GM12878 (cell line): Measurements from ENCODE around the gene PPFIA4. TPM values are rescaled to one million over a fixed set of nuclear protein-coding genes. Genes with fewer than 3 reads are reported as not detected.
"Not testable (repeated sequence)": the region's sequence is repeated elsewhere in the genome, so short reads cannot be mapped to it uniquely, and the experiment has no call there.

Experiments
- ATAC-seq: fragments of 200-7000 bp; cut with Tn5 transposase; 3 replicates; pipeline ENCODE4 v1.9.1; 2020; ENCODE audit warnings: mild to moderate bottlenecking, moderate library complexity
- BruUV-seq: library from RNA; stranded (reverse); fragments of 400-500 nt; replicated peaks from 2 replicates; lab custom pipeline; 2021; lab: Mats Ljungman, UMichigan
- CTCF ChIA-PET: fragments of 300-600 bp; sonication (Branson Sonifier 250); formaldehyde crosslinking; extraction: SDS; loops from one replicate; lab custom pipeline; 2021; ENCODE audit warnings: inconsistent platforms; lab: Yijun Ruan, JAX
- POLR2A ChIA-PET: fragments of 350-600 bp; formaldehyde crosslinking; extraction: SDS; loops from one replicate; lab custom pipeline; 2021; ENCODE audit warnings: inconsistent platforms; lab: Charles Lee
- RAD21 ChIA-PET: fragments of 300-600 bp; sonication (Branson Sonifier 250); formaldehyde crosslinking; loops from one replicate; lab custom pipeline; 2023; ENCODE audit warnings: antibody characterized with exemption; ENCODE audit not compliant: unreplicated experiment; lab: Charles Lee
- SMC1A ChIA-PET: fragments of 300-600 bp; sonication (Branson Sonifier 250); formaldehyde crosslinking; loops from one replicate; lab custom pipeline; 2023; ENCODE audit not compliant: unreplicated experiment, uncharacterized antibody; lab: Charles Lee
- DNase-seq: peaks from one replicate; pipeline ENCODE4 v3.0.0-alpha.2; 2011; ENCODE audit warnings: low read depth, low spot score
- FAIRE-seq: peaks from 3 replicates; lab custom pipeline; 2011; peaks lifted over from hg19 to GRCh38; lab: Jason Lieb, UNC
- H2AFZ ChIP-seq: 2 replicates; pipeline ENCODE4 v1.6.0; 2011; ENCODE audit warnings: low read depth, low read length, control low read depth; ENCODE audit not compliant: control insufficient read depth
- H3K27ac ChIP-seq: 2 replicates; pipeline ENCODE4 v1.5.1; 2011; ENCODE audit warnings: control low read depth; ENCODE audit not compliant: control insufficient read depth, insufficient read depth
- H3K27me3 ChIP-seq, 2 experiments: replicated peaks in 1 of 2; 2 replicates each; pipeline versions ENCODE4 v1.6.0 to v1.6.1; 2011; ENCODE audit warnings: low read length in 1 of 2; ENCODE audit not compliant: control insufficient read depth in 2 of 2, insufficient read depth in 2 of 2
- H3K36me3 ChIP-seq, 2 experiments: 2 replicates each; pipeline ENCODE4 v1.5.1; 2011; ENCODE audit warnings: low read length in 1 of 2; ENCODE audit not compliant: control insufficient read depth in 2 of 2, insufficient read depth in 2 of 2
- H3K4me1 ChIP-seq: 2 replicates; pipeline ENCODE4 v1.6.1; 2011; ENCODE audit warnings: mild to moderate bottlenecking, low read length, moderate library complexity, mixed read lengths; ENCODE audit not compliant: control insufficient read depth, insufficient read depth
- H3K4me2 ChIP-seq: 2 replicates; pipeline ENCODE4 v1.6.0; 2011; ENCODE audit warnings: control low read depth; ENCODE audit not compliant: control insufficient read depth, insufficient read depth
- H3K4me3 ChIP-seq: fragments of 200-600 bp; sonication (generic); 2 replicates; pipeline ENCODE4 v1.5.1; 2016
- H3K79me2 ChIP-seq: 2 replicates; pipeline ENCODE4 v1.6.0; 2011; ENCODE audit warnings: low read length; ENCODE audit not compliant: control insufficient read depth, insufficient read depth
- H3K9ac ChIP-seq: 2 replicates; pipeline ENCODE4 v1.8.0; 2011; ENCODE audit warnings: low read length, control low read depth, mixed read lengths; ENCODE audit not compliant: control insufficient read depth, insufficient read depth
- H3K9me3 ChIP-seq: replicated peaks from 3 replicates; pipeline ENCODE4 v1.5.1; 2011; ENCODE audit warnings: mild to moderate bottlenecking, low read length; ENCODE audit not compliant: control insufficient read depth, insufficient read depth
- H4K20me1 ChIP-seq: 2 replicates; pipeline ENCODE4 v1.6.0; 2011; ENCODE audit not compliant: control insufficient read depth, insufficient read depth
- WGBS: methylation state at CpG from one replicate; pipeline ENCODE4 v1.1.6; 2016; ENCODE audit warnings: low lambda C conversion rate; ENCODE audit not compliant: insufficient replicate concordance, insufficient coverage; ENCODE audit errors: missing lambda C conversion rate; 5-methylcytosine and 5-hydroxymethylcytosine counted together
- in situ Hi-C: fragments of 300-500 bp; cut with MboI; formaldehyde crosslinking; loops from 9 replicates; pipeline ENCODE4 v1.14.3; 2018; ENCODE audit warnings: mixed read lengths
- intact Hi-C: fragments of 100-400 bp; cut with micrococcal nuclease; formaldehyde crosslinking; loops from one replicate; pipeline ENCODE4 v1.14.2; 2022; ENCODE audit not compliant: unreplicated experiment
- polyA plus RNA-seq, 11 experiments: library from polyadenylated mRNA; depleted of rRNA in 4 of 11; unstranded in 6 of 11; stranded (reverse) in 5 of 11; fragments of >200 nt; fragmentation: Nextera tagmentation in 4 of 11; fragmentation: Illumina TruSeq in 1 of 11; extraction: Ambion mirVana in 4 of 11; extraction: Trizol in 1 of 11; gene quantifications; 1 replicate in 1 of 11; 2 replicates in 10 of 11; pipeline versions ENCODE4 v1.2.1 to v1.2.3, GENCODE V29; 2011 to 2016; ENCODE audit warnings: inconsistent platforms in 2 of 11, missing spikeins in 2 of 11, low read depth in 1 of 11
- total RNA-seq, 4 experiments: library from RNA; depleted of rRNA in 3 of 4; stranded (reverse); fragments of >200 nt in 3 of 4; fragmentation: Illumina TruSeq in 1 of 4; extraction: Trizol in 1 of 4; gene quantifications; 2 replicates each; pipeline versions ENCODE4 v1.2.1 to v1.2.3, GENCODE V29; 2013 to 2021
- TF ChIP-seq, protein P1 (sequence below): fragments of 450-650 bp; IDR thresholded peaks from 2 replicates; pipeline ENCODE4 v1.6.1; 2017; ENCODE audit warnings: mild to moderate bottlenecking, moderate library complexity

The PPFIA4 gene
- total and polyA plus RNA-seq, 10 of the 15 experiments (the other 5 are each of a cell fraction or from before 2014, with no cell fraction given), result 0.02 to 19.7 (median 0.34) TPM; not detected in 1

DNA sequence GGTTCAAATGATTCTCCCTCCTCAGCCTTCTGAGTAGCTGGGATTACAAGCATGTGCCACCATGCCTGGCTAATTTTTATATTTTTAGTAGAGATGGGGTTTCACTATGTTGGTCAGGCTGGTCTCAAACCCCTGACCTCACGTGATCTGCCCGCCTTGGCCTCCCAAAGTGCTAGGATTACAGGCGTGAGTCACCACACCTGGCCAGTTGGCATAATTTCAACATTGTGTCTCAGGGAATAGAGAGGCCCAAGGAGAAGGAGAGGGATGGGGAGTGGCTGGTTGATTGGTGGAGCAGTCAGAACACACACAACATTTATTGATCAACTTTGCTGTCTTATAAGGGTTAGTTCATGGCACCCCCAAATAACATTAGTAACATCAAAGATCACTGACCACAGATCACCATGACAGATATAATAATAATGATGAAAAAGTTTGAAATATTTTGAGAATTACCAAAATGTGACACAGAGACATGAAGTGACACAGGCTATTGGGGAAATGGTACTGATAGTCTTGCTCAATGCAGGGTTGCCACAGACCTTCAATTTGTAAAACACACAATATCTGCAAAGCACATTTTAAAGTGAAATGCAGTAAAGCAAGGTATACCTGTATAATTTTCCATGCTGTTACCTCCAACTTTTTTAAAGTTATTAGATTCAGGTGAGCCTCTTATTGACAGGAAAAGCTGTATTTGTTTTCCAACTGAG is 43.4 kb upstream of the PPFIA4 start (continued):
- TF ChIP-seq, protein P1, sequence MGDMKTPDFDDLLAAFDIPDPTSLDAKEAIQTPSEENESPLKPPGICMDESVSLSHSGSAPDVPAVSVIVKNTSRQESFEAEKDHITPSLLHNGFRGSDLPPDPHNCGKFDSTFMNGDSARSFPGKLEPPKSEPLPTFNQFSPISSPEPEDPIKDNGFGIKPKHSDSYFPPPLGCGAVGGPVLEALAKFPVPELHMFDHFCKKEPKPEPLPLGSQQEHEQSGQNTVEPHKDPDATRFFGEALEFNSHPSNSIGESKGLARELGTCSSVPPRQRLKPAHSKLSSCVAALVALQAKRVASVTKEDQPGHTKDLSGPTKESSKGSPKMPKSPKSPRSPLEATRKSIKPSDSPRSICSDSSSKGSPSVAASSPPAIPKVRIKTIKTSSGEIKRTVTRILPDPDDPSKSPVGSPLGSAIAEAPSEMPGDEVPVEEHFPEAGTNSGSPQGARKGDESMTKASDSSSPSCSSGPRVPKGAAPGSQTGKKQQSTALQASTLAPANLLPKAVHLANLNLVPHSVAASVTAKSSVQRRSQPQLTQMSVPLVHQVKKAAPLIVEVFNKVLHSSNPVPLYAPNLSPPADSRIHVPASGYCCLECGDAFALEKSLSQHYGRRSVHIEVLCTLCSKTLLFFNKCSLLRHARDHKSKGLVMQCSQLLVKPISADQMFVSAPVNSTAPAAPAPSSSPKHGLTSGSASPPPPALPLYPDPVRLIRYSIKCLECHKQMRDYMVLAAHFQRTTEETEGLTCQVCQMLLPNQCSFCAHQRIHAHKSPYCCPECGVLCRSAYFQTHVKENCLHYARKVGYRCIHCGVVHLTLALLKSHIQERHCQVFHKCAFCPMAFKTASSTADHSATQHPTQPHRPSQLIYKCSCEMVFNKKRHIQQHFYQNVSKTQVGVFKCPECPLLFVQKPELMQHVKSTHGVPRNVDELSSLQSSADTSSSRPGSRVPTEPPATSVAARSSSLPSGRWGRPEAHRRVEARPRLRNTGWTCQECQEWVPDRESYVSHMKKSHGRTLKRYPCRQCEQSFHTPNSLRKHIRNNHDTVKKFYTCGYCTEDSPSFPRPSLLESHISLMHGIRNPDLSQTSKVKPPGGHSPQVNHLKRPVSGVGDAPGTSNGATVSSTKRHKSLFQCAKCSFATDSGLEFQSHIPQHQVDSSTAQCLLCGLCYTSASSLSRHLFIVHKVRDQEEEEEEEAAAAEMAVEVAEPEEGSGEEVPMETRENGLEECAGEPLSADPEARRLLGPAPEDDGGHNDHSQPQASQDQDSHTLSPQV, result no peak

DNA sequence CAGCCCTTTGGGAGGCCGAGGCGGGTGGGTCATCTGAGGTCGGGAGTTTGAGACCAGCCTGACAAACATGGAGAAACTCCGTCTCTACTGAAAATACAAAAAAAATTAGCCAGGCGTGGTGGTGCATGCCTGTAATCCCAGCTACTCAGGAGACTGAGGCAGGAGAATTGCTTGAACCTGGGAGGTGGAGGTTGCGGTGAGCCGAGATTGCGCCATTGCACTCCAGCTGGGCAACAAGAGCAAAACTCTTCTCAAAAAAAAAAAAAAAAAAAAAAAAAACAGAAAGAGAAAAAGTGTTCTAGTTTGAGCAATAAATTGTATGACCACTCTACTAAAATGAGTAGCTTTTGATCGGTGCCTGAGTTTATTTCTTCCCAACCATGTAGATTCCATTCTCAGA is 40.2 kb upstream of the PPFIA4 start:
- BruUV-seq, SMC1A ChIA-PET, DNase-seq, H3K36me3 ChIP-seq, FAIRE-seq, H3K4me2 ChIP-seq, H3K27me3 ChIP-seq, H4K20me1 ChIP-seq, H3K9ac ChIP-seq, intact Hi-C loops, H2AFZ ChIP-seq, H3K27ac ChIP-seq, CTCF ChIA-PET, H3K4me1 ChIP-seq, H3K79me2 ChIP-seq, H3K4me3 ChIP-seq, in situ Hi-C loops, ATAC-seq, H3K9me3 ChIP-seq: not testable (repeated sequence)
- ChIA-PET RAD21 (interaction anchor here (1.0 kb wide), 1 partner anchor 53 kb away, joined by 4 read pairs; no protein-coding TSS in a partner anchor), POLR2A (interaction anchor here (0.7 kb wide), 1 partner anchor 325 kb away, joined by 5 read pairs; no protein-coding TSS in a partner anchor)
- WGBS, result 51% methylated on average over 5 of the region's 9 CpGs
